GM23338 (cell line): ENCODE results near the gene PJA2. TPM values are rescaled to one million over a fixed set of nuclear protein-coding genes. Genes with fewer than 3 reads are reported as not detected.

Experiments used
- CREB1 ChIP-seq: fragments of 250-450 bp; sonication (Bioruptor Pico); IDR thresholded peaks from 2 replicates; pipeline ENCODE4 v1.5.0; 2020; ENCODE audit warnings: low read depth, mild to moderate bottlenecking, moderate library complexity
- EZH2phosphoT487 ChIP-seq: fragments of 200-600 bp; sonication (generic); IDR thresholded peaks from one replicate; pipeline ENCODE4 v1.8.1; 2018; ENCODE audit warnings: antibody characterized with exemption; ENCODE audit not compliant: unreplicated experiment
- JUNB ChIP-seq: IDR thresholded peaks from one replicate; pipeline ENCODE4 v1.6.1; 2016; ENCODE audit warnings: antibody characterized with exemption; ENCODE audit not compliant: unreplicated experiment
- ZNF114 ChIP-seq: fragments of 250-450 bp; sonication (Bioruptor Pico); IDR thresholded peaks from 2 replicates; pipeline ENCODE4 v1.5.0; 2020; ENCODE audit warnings: mild to moderate bottlenecking, moderate library complexity
- ZNF331 ChIP-seq: fragments of 250-450 bp; sonication (Bioruptor Pico); IDR thresholded peaks from 2 replicates; pipeline ENCODE4 v1.5.0; 2020; ENCODE audit warnings: low read depth, mild to moderate bottlenecking, moderate library complexity
- polyA plus RNA-seq: library from polyadenylated mRNA; unstranded; fragments of >200 nt; fragmentation: Nextera tagmentation; extraction: Ambion mirVana; gene quantifications from 2 replicates; pipeline ENCODE4 v1.2.1, GENCODE V29; 2016
- total RNA-seq: library from RNA; depleted of rRNA; stranded (reverse); fragments of >200 nt; shearing (Covaris generic); gene quantifications from 2 replicates; pipeline ENCODE4 v1.2.3, GENCODE V29; 2014
- TF ChIP-seq, protein P1 (sequence below): fragments of 250-450 bp; sonication (Bioruptor Pico); IDR thresholded peaks from 2 replicates; pipeline ENCODE4 v1.5.0; 2020; ENCODE audit warnings: mild to moderate bottlenecking, moderate library complexity
- TF ChIP-seq, protein P2 (sequence below), 2 experiments: fragments of 200-600 bp in 1 of 2; sonication (generic) in 1 of 2; conservative IDR thresholded peaks; 2 replicates each; pipeline versions ENCODE4 v1.5.1 to v1.6.1; 2016 to 2017; ENCODE audit warnings: antibody characterized with exemption in 2 of 2, low read depth in 2 of 2, mild to moderate bottlenecking in 2 of 2, moderate library complexity in 1 of 2
- TF ChIP-seq, protein P3 (sequence below): IDR thresholded peaks from one replicate; pipeline ENCODE4 v1.6.1; 2018; ENCODE audit warnings: antibody characterized with exemption; ENCODE audit not compliant: unreplicated experiment

The PJA2 gene
- total and polyA plus RNA-seq, 2 experiments from 2014 or later: 31.5 to 65.3 TPM

DNA sequence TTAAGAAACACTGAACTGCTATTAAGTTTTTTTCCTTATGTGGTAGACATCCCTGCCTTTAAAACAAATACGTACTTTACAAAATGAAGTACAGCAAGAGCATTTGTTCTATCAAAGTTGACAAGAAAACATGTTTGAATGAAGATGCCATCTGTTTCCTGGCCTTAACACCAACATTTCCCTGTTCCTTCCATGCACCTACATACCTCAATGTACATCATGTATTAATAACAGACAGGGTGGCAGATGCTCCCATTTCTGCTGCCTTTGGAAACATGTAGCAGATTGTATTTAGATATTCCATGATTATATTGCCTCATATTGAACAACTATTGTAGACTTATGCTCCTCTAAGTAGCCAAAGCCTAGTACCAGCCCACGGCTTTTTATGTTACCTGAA, 104.4 kb downstream of the PJA2 start (continued):
- TF ChIP-seq, protein P1, sequence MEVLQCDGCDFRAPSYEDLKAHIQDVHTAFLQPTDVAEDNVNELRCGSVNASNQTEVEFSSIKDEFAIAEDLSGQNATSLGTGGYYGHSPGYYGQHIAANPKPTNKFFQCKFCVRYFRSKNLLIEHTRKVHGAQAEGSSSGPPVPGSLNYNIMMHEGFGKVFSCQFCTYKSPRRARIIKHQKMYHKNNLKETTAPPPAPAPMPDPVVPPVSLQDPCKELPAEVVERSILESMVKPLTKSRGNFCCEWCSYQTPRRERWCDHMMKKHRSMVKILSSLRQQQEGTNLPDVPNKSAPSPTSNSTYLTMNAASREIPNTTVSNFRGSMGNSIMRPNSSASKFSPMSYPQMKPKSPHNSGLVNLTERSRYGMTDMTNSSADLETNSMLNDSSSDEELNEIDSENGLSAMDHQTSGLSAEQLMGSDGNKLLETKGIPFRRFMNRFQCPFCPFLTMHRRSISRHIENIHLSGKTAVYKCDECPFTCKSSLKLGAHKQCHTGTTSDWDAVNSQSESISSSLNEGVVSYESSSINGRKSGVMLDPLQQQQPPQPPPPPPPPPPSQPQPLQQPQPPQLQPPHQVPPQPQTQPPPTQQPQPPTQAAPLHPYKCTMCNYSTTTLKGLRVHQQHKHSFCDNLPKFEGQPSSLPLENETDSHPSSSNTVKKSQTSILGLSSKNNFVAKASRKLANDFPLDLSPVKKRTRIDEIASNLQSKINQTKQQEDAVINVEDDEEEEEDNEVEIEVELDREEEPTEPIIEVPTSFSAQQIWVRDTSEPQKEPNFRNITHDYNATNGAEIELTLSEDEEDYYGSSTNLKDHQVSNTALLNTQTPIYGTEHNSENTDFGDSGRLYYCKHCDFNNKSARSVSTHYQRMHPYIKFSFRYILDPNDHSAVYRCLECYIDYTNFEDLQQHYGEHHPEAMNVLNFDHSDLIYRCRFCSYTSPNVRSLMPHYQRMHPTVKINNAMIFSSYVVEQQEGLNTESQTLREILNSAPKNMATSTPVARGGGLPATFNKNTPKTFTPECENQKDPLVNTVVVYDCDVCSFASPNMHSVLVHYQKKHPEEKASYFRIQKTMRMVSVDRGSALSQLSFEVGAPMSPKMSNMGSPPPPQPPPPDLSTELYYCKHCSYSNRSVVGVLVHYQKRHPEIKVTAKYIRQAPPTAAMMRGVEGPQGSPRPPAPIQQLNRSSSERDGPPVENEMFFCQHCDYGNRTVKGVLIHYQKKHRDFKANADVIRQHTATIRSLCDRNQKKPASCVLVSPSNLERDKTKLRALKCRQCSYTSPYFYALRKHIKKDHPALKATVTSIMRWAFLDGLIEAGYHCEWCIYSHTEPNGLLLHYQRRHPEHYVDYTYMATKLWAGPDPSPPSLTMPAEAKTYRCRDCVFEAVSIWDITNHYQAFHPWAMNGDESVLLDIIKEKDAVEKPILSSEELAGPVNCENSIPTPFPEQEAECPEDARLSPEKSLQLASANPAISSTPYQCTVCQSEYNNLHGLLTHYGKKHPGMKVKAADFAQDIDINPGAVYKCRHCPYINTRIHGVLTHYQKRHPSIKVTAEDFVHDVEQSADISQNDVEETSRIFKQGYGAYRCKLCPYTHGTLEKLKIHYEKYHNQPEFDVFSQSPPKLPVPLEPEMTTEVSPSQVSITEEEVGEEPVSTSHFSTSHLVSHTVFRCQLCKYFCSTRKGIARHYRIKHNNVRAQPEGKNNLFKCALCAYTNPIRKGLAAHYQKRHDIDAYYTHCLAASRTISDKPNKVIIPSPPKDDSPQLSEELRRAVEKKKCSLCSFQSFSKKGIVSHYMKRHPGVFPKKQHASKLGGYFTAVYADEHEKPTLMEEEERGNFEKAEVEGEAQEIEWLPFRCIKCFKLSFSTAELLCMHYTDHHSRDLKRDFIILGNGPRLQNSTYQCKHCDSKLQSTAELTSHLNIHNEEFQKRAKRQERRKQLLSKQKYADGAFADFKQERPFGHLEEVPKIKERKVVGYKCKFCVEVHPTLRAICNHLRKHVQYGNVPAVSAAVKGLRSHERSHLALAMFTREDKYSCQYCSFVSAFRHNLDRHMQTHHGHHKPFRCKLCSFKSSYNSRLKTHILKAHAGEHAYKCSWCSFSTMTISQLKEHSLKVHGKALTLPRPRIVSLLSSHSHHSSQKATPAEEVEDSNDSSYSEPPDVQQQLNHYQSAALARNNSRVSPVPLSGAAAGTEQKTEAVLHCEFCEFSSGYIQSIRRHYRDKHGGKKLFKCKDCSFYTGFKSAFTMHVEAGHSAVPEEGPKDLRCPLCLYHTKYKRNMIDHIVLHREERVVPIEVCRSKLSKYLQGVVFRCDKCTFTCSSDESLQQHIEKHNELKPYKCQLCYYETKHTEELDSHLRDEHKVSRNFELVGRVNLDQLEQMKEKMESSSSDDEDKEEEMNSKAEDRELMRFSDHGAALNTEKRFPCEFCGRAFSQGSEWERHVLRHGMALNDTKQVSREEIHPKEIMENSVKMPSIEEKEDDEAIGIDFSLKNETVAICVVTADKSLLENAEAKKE (CRISPR knock-in tag): no peak
- no peak for TF ChIP-seq JUNB
- TF ChIP-seq, protein P2, sequence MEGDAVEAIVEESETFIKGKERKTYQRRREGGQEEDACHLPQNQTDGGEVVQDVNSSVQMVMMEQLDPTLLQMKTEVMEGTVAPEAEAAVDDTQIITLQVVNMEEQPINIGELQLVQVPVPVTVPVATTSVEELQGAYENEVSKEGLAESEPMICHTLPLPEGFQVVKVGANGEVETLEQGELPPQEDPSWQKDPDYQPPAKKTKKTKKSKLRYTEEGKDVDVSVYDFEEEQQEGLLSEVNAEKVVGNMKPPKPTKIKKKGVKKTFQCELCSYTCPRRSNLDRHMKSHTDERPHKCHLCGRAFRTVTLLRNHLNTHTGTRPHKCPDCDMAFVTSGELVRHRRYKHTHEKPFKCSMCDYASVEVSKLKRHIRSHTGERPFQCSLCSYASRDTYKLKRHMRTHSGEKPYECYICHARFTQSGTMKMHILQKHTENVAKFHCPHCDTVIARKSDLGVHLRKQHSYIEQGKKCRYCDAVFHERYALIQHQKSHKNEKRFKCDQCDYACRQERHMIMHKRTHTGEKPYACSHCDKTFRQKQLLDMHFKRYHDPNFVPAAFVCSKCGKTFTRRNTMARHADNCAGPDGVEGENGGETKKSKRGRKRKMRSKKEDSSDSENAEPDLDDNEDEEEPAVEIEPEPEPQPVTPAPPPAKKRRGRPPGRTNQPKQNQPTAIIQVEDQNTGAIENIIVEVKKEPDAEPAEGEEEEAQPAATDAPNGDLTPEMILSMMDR (conservative IDR thresholded peaks at IDR 0.05; ENCODE audit: low read depth in 2 of 2): no peak
- no peak for TF ChIP-seq CREB1 (CRISPR knock-in tag)
- TF ChIP-seq ZNF331 (CRISPR knock-in tag): no peak
- no peak for TF ChIP-seq ZNF114
- TF ChIP-seq EZH2phosphoT487: no peak
- TF ChIP-seq, protein P3, sequence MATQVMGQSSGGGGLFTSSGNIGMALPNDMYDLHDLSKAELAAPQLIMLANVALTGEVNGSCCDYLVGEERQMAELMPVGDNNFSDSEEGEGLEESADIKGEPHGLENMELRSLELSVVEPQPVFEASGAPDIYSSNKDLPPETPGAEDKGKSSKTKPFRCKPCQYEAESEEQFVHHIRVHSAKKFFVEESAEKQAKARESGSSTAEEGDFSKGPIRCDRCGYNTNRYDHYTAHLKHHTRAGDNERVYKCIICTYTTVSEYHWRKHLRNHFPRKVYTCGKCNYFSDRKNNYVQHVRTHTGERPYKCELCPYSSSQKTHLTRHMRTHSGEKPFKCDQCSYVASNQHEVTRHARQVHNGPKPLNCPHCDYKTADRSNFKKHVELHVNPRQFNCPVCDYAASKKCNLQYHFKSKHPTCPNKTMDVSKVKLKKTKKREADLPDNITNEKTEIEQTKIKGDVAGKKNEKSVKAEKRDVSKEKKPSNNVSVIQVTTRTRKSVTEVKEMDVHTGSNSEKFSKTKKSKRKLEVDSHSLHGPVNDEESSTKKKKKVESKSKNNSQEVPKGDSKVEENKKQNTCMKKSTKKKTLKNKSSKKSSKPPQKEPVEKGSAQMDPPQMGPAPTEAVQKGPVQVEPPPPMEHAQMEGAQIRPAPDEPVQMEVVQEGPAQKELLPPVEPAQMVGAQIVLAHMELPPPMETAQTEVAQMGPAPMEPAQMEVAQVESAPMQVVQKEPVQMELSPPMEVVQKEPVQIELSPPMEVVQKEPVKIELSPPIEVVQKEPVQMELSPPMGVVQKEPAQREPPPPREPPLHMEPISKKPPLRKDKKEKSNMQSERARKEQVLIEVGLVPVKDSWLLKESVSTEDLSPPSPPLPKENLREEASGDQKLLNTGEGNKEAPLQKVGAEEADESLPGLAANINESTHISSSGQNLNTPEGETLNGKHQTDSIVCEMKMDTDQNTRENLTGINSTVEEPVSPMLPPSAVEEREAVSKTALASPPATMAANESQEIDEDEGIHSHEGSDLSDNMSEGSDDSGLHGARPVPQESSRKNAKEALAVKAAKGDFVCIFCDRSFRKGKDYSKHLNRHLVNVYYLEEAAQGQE: no peak
